DMS 273 (cell line): Measurements from ENCODE around the gene SNCAIP.

Experiments used
- DNase-seq: peaks from one replicate; lab custom pipeline; 2025; ENCODE audit not compliant: unreplicated experiment; lab: John Stamatoyannopoulos, UW

The SNCAIP gene

GRCh38 chr5:122392224-122392623, 80.2 kb downstream of the SNCAIP start:
- no peak for DNase-seq

- DNase-seq = no peak
These were observed 80.8 kb downstream of the SNCAIP start for GRCh38 chr5:122392824-122393223.

- no peak for DNase-seq
These were observed 82.4 kb downstream of the SNCAIP start for GRCh38 chr5:122394284-122394930.

GRCh38 chr5:122398016-122398415, 86.0 kb downstream of the SNCAIP start:
- DNase-seq = no peak

- peak; percentile 32 for DNase-seq
These were observed 88.3 kb downstream of the SNCAIP start for GRCh38 chr5:122400341-122400740.

GRCh38 chr5:122400938-122401337, 88.9 kb downstream of the SNCAIP start:
- DNase-seq = peak; percentile 94

GRCh38 chr5:122401976-122402725, 90.1 kb downstream of the SNCAIP start:
- DNase-seq = peak; percentile 59

GRCh38 chr5:122402955-122403685, 91.1 kb downstream of the SNCAIP start:
- peak; percentile 20 for DNase-seq

- DNase-seq = peak; percentile 77
These were observed 92.0 kb downstream of the SNCAIP start for GRCh38 chr5:122404018-122404417.

GRCh38 chr5:122404653-122405362, 92.8 kb downstream of the SNCAIP start:
- no peak for DNase-seq

- no peak for DNase-seq
These were observed 93.7 kb downstream of the SNCAIP start for GRCh38 chr5:122405751-122406150.

- no peak for DNase-seq
These were observed 94.1 kb downstream of the SNCAIP start for GRCh38 chr5:122406181-122406580.

- DNase-seq = peak; percentile 47
These were observed 96.7 kb downstream of the SNCAIP start for GRCh38 chr5:122408592-122409224.

GRCh38 chr5:122412966-122413365, 100.9 kb downstream of the SNCAIP start:
- DNase-seq = no peak

GRCh38 chr5:122413722-122414121, 101.7 kb downstream of the SNCAIP start:
- DNase-seq = no peak

- DNase-seq = peak; percentile 84
These were observed 103.2 kb downstream of the SNCAIP start for GRCh38 chr5:122415030-122415800.

- no peak for DNase-seq
These were observed 103.7 kb downstream of the SNCAIP start for GRCh38 chr5:122415801-122416120.

GRCh38 chr5:122419142-122419894, 107.3 kb downstream of the SNCAIP start:
- DNase-seq = no peak

- DNase-seq = peak; percentile 29
These were observed 108.1 kb downstream of the SNCAIP start for GRCh38 chr5:122420091-122420490.
